K562 (cell line): ENCODE results near the gene GPD2. TPM values are rescaled to one million over a fixed set of nuclear protein-coding genes. Genes with fewer than 3 reads are reported as not detected.

Experiments
- CHD7 ChIP-seq: fragments of 200-600 bp; sonication (generic); IDR thresholded peaks from one replicate; pipeline ENCODE4 v1.6.1; 2012; ENCODE audit warnings: mild to moderate bottlenecking, low read depth, low read length, inconsistent platforms
- FUS ChIP-seq: fragments of 200-400 bp; formaldehyde crosslinking; optimal IDR thresholded peaks from 2 replicates; pipeline ENCODE3; 2017; ENCODE audit warnings: low read depth, low read length
- KAT8 ChIP-seq: fragments of 450-650 bp; IDR thresholded peaks from 2 replicates; pipeline ENCODE4 v1.6.1; 2016; ENCODE audit warnings: low read depth, mild to moderate bottlenecking
- POLR2H ChIP-seq: IDR thresholded peaks from 2 replicates; pipeline ENCODE4 v1.6.1; 2016; ENCODE audit warnings: missing genetic modification characterization, low read depth, mild to moderate bottlenecking, control low read depth, missing compliant biosample characterization, moderate library complexity
- THAP12 ChIP-seq: fragments of 250-450 bp; sonication (Bioruptor Pico); IDR thresholded peaks from 2 replicates; pipeline ENCODE4 v1.9.0; 2021; ENCODE audit warnings: mild to moderate bottlenecking, inconsistent platforms
- ZBTB2 ChIP-seq: fragments of 450-650 bp; IDR thresholded peaks from 2 replicates; pipeline ENCODE4 v1.6.1; 2016; ENCODE audit warnings: antibody characterized with exemption
- ZHX1 ChIP-seq: fragments of 150-350 bp; conservative IDR thresholded peaks from 2 replicates; pipeline ENCODE4 v1.6.1; 2014; ENCODE audit warnings: low read length
- ZNF165 ChIP-seq: fragments of 250-450 bp; sonication (Bioruptor Pico); IDR thresholded peaks from 2 replicates; pipeline ENCODE4 v1.4.0; 2020; ENCODE audit warnings: borderline replicate concordance
- ZNF311 ChIP-seq: fragments of 250-450 bp; sonication (Bioruptor Pico); IDR thresholded peaks from 2 replicates; pipeline ENCODE4 v1.4.0; 2020; ENCODE audit warnings: mild to moderate bottlenecking, moderate library complexity
- polyA plus RNA-seq, 8 experiments: library from polyadenylated mRNA; depleted of rRNA in 4 of 8; stranded (reverse) in 5 of 8; unstranded in 3 of 8; fragments of >200 nt; fragmentation: Nextera tagmentation in 2 of 8; fragmentation: Illumina TruSeq in 1 of 8; extraction: Ambion mirVana in 2 of 8; extraction: Trizol in 1 of 8; gene quantifications; 2 replicates each; pipeline versions ENCODE4 v1.2.1 to v1.2.3, GENCODE V29; 2011 to 2014; ENCODE audit warnings: inconsistent platforms in 1 of 8, missing spikeins in 1 of 8
- total RNA-seq, 7 experiments: library from RNA; depleted of rRNA in 6 of 7; stranded (reverse); fragments of >200 nt in 6 of 7; fragmentation: Illumina TruSeq in 2 of 7; extraction: Trizol in 2 of 7; gene quantifications; 2 replicates each; pipeline versions ENCODE4 v1.2.1 to v1.2.3, GENCODE V29; 2011 to 2021; ENCODE audit warnings: low replicate concordance in 1 of 7

Gene GPD2
- total and polyA plus RNA-seq, 9 of the 15 experiments (the other 6 are each of a cell fraction or from before 2014, with no cell fraction given) = 5.2 to 39.2 (median 19.0) TPM

GRCh38 chr2:156464106-156464505, 27.9 kb downstream of the GPD2 start (continued):
- TF ChIP-seq FUS (no peak), ZHX1 (no peak), ZBTB2 (no peak), ZNF165 (CRISPR knock-in tag) (no peak), CHD7 (no peak), THAP12 (CRISPR knock-in tag) (no peak), POLR2H (tag) (no peak), ZNF311 (CRISPR knock-in tag) (no peak), KAT8 (no peak)
